Gastrocnemius medialis (tissue), 4 donors: ENCODE measurements around the gene NFATC2IP.

Experiments
- CTCF ChIP-seq, 5 experiments: fragments of 450-650 bp in 3 of 5; fragments of 200-600 bp in 2 of 5; sonication (generic) in 2 of 5; IDR thresholded peaks in 4 of 5; conservative IDR thresholded peaks in 1 of 5; 1 replicate in 4 of 5; 2 replicates in 1 of 5; pipeline ENCODE4 v1.5.1; 2016 to 2019; ENCODE audit warnings: antibody characterized with exemption in 5 of 5, mild to moderate bottlenecking in 3 of 5, moderate library complexity in 3 of 5
- POLR2A ChIP-seq, 2 donors: fragments of 450-650 bp; IDR thresholded peaks; one replicate each; pipeline ENCODE4 v1.6.1; 2017; ENCODE audit warnings: antibody characterized with exemption in 2 of 2, mild to moderate bottlenecking in 2 of 2, moderate library complexity in 2 of 2

- TF ChIP-seq CTCF (IDR thresholded peaks at IDR 0.05 in 4 of 5, conservative IDR thresholded peaks at IDR 0.05 in 1 of 5) (no peak), POLR2A (IDR thresholded peaks at IDR 0.05) (no peak)
Observed at GRCh38 chr16:28923231-28923587, 27.5 kb upstream of the NFATC2IP start.
